DMS53 (cell line): ENCODE data around the gene RAB3GAP2.
"Not testable (repeated sequence)": the region's sequence is repeated elsewhere in the genome, so short reads cannot be mapped to it uniquely, and the experiment has no call there.

Experiments used
- DNase-seq: peaks from one replicate; lab custom pipeline; 2025; lab: John Stamatoyannopoulos, UW

The RAB3GAP2 gene

DNA sequence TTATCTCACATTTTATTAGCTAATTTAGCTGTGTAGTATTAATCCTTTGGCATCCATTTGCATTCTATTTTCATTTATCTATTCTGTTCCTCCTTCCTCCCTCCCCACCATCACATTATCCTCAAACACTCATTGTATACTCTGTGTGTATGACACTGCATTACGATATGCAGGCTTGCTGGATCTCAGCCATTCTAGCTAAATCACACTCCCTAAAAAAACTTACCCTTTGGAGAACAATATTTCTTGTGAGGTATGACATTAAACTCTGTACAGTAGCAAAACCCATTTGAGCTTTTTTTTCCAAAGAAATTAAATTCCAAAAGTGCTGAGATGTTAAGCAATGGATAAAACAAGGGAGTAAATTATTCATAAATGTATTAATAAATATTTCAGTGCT lies 11.4 kb upstream of the RAB3GAP2 start:
- no peak for DNase-seq

DNA sequence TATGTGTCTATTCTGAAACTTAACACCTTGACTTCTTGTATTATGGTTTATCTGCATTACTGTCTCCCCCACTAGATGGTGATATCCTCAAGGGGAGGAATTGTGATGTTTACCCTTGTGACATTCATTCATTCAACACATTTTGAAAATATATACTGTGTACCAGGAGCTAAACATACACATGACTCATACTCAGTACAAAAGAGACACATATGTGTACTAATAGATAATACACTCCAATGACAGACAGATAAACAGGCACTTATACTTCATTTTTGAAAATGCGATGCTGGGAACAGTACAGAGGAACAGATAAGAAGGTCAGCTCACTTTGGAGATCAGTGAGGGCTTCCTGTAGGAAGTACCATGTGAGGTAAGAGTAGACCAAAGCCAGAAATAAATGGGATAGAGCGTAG lies 8.9 kb upstream of the RAB3GAP2 start:
- peak; percentile 90 for DNase-seq

DNA sequence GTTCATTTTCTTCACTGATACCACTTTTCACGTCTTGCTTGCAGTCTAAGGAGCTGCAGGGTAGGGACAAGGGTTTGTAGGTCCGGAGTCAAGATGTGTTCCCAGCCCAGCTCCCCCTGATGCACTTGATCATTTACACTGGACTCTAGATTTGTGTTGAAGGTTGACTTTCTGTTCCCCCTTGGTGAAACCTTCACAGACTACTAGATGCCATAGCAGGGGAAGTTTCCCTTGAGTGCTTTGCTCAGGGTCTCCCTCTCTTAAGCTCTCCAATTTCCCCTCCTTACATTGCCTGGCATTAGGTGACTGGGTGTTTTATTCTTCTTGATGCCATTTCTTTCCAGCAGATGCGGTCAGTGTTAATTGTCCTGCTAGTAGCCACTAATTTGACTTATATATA lies 8.0 kb upstream of the RAB3GAP2 start:
- DNase-seq: no peak

DNA sequence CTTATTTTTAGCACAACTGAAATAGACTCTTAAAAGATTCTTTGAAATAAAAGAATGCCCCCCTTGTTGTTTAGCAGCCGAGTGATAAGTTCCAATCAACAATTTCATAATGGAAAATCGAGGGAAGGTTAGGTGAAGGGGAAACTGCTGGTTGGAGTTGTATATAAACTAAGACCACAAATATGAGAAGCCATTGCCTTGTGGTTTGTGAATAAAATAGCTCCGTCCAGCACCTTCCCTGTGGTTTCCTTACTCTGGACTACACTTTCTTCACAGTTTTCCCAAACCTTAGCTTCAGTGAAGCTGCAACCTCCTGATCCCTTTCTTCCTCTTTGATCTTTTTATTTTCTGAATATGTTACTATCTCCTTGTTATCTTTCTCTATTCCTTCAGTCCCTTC lies 6.7 kb upstream of the RAB3GAP2 start:
- DNase-seq: no peak

DNA sequence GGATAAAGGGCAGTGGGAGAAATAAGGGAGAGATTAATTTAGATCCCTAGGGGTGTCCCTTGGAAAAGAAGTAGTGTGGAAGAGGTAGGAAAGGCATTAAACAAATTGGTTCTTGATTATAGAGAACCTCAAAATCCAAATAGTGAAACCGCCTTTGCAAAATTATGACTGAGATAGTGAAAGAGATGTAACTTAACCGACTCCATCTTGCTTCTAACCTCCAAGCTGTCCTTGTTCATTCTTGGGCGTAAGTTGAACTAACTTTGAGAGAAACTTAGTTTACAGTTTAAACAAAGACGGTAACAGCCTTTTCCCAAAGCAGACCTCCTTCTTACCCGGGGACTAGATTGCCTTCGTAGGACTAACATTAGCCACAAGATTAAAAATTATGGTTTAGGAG lies 3.2 kb upstream of the RAB3GAP2 start:
- no peak for DNase-seq

DNA sequence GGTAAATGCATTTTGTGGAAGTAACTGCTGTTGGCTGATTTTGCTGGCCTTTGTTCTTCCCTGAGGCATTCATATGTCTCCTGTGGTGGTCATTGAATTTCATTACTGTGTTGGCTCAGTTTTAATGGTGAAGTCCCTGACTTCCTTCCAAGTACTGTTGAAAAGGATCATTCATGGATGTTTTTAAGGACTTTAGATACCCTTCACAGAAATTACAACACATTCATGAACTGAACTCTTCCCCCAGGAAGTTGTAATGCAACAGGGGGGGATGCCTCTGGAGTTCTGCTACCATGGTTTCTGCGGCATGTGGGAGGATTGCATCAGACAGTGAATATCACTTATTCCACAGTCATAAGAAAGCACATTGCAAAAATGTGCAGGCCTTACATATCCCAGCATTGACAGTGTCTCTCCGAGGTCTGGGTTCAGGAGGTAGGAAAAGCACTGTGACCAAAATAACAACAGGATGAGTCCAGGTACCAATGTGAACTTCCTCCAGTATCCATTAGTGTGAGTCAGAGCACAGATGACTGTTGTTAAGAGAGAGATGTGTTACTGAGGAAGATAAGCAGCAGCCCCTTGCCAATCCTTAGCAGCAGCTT lies 2.1 kb upstream of the RAB3GAP2 start:
- DNase-seq: no peak

DNA sequence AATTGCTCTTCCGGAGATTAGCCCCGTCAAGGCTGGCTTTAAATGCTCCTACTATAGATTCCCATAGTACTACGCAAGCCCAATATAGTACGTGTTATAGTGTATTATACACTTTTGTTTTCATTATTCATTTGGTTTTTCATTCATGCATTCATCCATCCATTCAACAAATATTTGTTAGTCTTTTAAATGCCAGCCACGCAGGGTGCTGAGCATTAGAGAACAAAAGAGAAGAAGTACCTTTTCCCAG lies 513 bp upstream of the RAB3GAP2 start:
- peak; percentile 84 for DNase-seq

DNA sequence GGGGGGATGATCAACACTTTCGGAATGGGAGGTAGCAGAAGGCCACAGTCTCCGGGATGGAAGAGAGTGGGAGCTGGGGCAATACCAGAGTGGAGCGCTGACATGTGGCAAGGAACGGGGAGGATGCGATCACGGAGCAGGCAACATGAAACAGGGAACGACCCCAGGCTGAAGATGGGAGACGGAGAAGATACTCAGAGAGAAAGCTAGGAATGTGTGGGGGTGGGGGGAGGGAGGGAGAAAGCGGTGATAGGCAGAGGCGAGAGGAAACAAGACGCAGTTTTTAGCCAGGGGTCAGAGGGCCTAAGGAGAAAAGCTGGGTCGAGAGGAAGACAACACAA lies 577 bp downstream of the RAB3GAP2 start:
- DNase-seq: peak; percentile 65

DNA sequence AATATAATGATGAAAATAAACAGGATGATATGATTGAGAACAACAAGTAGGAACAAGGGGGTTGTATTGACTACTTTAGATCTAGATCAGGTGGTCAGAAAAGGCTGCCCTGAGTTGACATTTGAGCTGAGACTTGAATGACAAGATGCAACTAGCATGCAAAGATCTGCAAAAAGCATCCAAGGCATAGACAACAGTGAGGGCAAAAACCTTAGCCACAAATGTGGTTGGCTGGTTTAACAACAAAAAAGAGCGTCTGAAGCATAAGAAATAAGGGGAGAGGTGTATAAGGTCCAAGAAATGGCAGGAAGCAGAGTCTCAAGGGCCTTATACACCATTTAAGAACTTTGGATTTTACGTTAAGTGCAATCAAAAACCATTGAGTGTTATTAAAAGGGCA lies 3.2 kb downstream of the RAB3GAP2 start:
- DNase-seq: no peak

DNA sequence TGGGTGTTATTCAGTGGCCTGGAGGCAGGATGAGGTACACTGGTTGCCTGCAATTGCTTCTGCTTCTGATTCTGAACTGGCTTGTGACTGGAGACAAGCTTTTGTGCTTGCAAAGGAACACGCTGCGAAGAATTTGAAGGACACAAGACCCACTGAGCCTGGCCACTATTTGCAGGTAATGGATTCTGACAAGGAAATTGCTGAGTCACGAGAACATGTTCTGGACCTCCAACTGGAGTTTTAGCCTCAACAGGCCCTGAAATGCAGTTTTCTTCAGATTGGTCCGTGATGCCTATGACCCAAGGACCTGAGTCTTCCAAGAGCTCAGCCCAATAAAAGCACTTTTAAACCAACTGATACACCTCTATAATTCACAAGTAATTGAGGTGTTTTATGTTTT lies 4.6 kb downstream of the RAB3GAP2 start:
- DNase-seq: no peak

DNA sequence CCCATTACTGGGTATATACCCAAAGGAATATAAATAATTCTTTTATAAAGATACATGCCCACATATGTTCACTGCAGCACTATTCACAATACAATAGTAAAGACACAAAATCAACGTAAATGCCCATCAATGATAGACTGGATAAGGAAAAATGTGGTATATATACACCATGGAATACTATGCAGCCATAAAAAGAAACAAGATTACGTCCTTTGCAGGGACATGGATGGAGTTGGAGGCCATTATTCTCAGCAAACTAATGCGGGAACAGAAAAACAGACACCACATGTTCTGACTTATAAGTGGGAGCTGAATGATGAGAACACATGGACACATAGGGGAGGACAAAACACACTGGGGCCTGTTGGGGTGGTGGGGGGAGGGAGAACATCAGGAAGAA lies 12.0 kb downstream of the RAB3GAP2 start:
- not testable (repeated sequence) for DNase-seq

DNA sequence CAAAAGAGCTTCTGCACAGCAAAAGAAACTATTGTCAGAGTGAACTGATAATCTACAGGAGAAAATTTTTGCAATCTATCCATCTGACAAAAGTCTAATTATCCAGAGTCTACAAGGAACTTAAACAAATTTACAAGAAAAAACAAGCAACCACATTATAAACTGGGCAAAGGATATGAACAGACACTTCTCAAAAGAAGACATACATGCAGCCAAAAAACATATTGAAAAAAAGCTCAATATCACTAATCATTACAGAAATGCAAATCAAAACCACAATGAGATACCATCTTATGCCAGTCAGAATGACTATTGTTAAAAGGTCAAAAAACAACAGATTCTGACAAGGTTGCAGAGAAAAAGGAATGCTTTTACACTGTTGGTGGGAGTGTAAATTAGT lies 12.5 kb downstream of the RAB3GAP2 start:
- DNase-seq: not testable (repeated sequence)

DNA sequence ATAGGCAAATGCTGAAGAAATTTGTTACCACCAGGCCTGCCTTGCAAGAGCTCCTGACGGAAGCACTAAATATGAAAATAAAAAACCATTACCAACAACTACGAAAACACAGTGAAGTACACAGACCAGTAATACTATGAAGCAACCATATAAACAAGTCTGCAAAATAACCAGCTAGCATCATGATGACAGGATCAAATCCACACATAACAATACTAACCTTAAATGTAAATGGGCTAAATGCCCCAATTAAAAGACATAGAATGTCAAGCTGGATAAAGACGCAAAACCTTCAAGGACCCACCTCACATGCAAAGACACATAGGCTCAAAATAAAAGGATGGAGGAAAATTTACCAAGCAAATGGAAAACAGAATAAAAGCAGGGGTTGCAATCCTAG lies 16.1 kb downstream of the RAB3GAP2 start:
- not testable (repeated sequence) for DNase-seq

DNA sequence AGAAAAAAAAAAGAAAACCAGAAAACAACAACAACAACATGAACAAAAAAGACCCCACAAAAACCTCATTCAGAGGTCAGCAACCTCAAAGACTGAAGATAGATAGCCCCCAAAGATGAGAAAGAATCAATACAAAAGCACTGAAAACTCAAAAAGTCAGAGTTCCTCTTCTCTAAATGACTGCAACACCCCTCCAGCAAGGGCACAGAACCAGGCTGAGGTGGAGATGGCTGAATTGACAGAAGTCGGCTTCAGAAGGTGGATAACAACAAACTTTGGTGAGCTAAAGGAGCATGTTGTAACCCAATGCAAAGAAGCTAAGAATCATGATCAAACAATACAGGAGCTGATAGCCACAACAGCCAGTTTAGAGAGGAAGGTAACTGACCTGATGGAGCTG lies 17.0 kb downstream of the RAB3GAP2 start:
- no peak for DNase-seq

DNA sequence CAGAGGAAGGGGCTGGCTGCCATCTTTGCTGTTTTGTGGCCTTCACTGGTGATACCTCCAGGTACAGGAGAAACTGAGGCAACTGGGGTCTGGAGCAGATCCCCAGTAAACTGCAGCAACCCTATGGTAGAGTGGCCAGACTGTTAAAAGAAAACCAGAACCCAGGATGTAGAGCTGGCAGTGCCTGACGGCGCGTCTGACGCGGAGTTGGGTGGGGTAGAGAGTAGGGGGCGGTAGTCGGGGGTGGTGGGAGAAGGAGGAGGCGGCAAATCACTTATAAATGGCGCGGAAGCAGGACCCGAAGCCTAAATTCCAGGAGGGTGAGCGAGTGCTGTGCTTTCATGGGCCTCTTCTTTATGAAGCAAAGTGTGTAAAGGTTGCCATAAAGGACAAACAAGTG lies 19.0 kb downstream of the RAB3GAP2 start:
- not testable (repeated sequence) for DNase-seq

DNA sequence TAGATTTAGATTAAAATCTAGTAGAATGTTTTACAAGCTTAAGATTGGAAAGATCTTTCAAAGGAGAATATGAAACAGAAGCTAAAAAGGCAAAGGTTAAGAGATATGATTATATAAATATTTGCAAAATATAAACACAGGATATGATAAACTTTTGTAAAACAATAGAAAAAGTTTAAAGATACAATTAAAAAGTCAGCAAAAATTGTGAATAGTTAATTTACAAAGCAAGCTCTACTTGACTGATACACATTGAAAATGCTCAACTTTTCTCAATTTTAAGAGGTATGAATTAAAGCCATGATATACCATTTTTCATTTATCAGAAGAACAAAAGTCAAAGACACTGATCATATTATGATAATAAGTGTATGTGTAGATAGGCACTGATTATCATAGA lies 21.0 kb downstream of the RAB3GAP2 start:
- no peak for DNase-seq

DNA sequence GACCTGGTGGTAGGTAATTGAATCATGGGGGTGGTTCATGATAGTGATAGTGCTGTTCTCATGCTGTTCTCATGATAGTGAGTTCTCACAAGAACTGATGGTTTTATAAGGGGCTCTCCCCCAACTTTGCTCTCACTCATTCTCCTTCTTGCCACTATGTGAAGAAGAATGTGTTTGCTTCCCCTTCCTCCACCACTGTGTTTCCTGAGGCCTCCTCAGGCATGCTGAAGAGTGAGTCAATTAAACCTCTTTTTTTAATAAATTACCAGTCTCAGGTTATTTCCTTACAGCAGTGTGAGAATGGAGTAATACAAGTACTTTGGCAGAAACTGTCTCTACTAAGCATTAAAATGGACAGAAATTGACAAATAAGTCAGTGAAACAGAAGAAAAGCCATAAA lies 21.6 kb downstream of the RAB3GAP2 start:
- no peak for DNase-seq

DNA sequence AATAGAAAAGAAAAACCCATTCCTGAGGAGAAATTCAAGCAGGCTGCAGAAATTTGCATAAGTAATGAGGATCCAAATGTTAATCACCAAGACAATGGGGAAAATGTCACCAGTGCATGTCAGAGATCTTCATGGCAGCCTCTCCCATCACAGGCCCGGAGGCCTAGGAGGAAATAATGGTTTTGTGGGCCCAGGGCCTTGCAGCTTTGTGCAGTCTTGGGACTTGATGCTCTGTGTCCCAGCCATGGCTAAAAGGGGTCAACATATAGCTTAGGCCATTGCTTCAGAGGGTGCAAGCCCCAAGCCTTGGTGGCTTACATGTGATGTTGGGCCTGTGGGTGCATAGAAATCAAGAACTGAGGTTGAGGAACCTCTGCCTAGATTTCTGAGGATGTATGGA lies 22.7 kb downstream of the RAB3GAP2 start:
- DNase-seq: no peak

DNA sequence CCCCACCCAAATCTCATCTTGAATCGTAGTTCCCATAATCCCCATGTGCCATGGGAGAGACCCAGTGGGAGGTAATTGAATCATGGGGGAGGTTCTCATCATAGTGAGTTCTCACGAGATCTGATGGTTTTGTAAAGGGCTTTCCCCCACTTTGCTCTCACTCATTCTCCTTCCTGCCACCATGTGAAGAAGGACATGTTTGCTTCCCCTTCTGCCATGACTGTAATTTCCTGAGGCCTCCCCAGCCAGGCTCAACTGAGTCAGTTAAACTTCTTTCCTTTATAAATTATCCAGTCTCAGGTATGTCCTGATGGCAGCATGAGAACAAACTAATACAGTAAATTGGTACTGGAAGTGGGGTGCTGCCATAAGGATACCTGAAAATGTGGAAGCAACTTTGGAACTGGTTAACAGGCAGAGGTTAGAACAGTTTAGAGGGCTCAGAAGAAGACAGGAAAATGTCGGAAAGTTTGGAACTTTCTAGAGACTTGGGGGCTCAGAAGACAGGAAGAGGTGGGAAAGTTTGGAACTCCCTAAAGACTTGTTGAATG lies 23.5 kb downstream of the RAB3GAP2 start:
- DNase-seq: not testable (repeated sequence)

DNA sequence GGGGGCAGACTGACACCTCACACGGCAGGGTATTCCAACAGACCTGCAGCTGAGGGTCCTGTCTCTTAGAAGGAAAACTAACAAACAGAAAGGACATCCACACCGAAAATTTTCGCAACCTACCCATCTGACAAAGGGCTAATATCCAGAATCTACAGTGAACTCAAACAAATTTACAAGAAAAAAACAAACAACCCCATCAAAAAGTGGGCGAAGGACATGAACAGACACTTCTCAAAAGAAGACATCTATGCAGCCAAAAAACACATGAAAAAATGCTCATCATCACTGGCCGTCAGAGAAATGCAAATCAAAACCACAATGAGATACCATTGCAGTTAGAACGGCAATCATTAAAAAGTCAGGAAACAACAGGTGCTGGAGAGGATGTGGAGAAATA lies 26.4 kb downstream of the RAB3GAP2 start:
- not testable (repeated sequence) for DNase-seq

DNA sequence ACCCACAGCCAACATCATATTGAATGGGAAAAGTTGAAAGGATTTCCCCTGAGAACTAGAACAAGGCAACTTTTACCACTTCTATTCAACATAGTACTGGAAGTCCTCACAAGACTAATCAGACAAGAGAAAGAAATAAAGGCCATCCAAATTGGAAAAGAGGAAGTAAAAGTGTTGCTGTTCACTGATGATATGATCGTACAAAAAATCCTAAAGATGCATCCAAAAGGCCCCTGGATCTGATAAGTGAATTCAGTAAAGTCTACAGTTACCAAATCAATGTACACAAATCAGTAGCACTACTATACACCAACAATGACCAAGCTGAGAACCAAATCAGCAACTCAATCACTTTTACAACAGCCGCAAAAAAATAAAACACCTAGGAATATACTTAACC lies 28.3 kb downstream of the RAB3GAP2 start:
- no peak for DNase-seq

DNA sequence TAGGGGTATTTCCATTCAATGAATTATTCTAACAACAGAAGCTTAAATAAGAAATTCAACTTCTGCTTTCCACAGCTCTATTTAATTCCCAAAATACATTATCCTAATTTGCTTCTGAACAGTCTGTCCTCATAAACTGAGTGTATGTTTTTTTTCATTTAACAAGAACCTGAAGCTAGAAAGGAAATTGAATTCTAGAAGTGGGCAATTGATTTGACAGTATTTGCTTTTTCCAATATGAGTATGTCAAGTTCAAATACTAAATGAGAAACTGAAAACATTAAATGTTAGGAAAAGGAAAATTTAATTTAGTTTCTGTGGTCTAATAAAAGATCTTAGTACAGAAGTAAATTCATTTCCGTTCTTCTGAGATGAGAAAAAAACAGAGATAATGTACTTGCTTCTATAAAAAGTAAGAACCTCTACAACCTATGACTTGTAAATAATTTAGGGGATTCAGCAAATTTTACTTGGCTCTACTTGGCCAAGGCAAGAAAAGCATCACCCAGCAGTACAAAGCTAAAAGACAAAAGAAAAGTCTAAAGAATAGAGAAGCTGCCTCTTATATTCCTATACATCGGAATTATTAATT lies 31.1 kb downstream of the RAB3GAP2 start:
- no peak for DNase-seq

DNA sequence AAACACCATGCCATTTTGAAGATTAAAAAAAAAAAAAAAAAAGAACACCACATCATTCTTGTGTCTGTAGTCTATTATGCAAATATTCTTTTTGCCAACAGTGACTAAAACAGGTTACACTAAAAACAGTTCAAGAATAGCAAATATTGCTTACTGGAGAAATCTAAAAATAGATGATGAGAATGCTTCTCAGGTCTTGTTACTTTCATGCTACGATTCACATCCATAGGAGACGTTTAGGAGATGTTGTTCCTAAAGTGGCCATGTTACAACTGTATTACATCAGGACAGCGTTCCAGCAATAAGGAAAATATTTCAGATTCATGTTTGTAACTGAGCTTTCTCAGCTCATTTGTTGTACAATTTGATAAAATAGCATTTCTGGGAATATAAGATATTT lies 32.3 kb downstream of the RAB3GAP2 start:
- DNase-seq: peak; percentile 49

DNA sequence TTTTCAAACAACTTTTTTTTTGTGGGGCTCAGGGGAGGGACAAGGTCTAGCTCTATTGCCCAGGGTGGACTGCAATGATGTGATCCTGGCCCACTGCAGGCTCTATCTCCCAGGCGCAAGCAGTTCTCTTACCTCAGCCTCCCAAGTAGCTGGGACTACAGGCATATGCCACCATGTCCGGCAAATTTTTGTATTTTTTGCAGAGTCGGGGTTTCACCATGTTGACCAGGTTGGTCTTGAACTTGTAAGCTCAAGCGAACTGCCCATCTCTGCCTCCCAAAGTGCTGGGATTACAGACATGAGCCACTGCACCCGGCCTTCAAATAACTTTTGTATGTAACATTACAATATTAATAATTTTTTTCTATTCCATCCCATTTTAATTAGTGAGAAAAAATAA lies 33.0 kb downstream of the RAB3GAP2 start:
- peak; percentile 38 for DNase-seq
